T-helper 2 cell treated with Interferon-gamma antibody and Interleukin-4, amounts not matched to agents 5 μg/mL and 100 μg/mL, for 36 hours (primary cell): ENCODE results near the gene MALL.
"Not testable (repeated sequence)": the region's sequence is repeated elsewhere in the genome, so short reads cannot be mapped to it uniquely, and the experiment has no call there.

Experiments
- DNase-seq: peaks from one replicate; pipeline ENCODE4 v3.0.0; 2021; ENCODE audit warnings: low spot score
- H3K27ac Mint-ChIP-seq: one replicate; pipeline ENCODE4 v1.8.0; 2021; ENCODE audit warnings: mild to moderate bottlenecking, mixed read lengths
- H3K27me3 Mint-ChIP-seq: one replicate; pipeline ENCODE4 v1.8.0; 2021; ENCODE audit warnings: low read depth, mixed read lengths
- H3K36me3 Mint-ChIP-seq: one replicate; pipeline ENCODE4 v1.8.0; 2021; ENCODE audit warnings: low read depth, mixed read lengths
- H3K4me1 Mint-ChIP-seq: one replicate; pipeline ENCODE4 v1.8.0; 2021; ENCODE audit warnings: low read depth, mixed read lengths
- H3K4me3 Mint-ChIP-seq: one replicate; pipeline ENCODE4 v1.8.0; 2022; ENCODE audit warnings: mild to moderate bottlenecking, moderate library complexity, mixed read lengths
- H3K9me3 Mint-ChIP-seq: one replicate; pipeline ENCODE4 v1.8.0; 2021; ENCODE audit warnings: mixed read lengths

Gene MALL

GRCh38 chr2:110107092-110108079, 8.2 kb downstream of the MALL start:
- H3K9me3 Mint-ChIP-seq = peaks cover 5% of the 10 kb centered on the region
- peaks cover 10% of the 10 kb centered on the region for H3K4me1 Mint-ChIP-seq
- H3K4me3 Mint-ChIP-seq = no peak overlapping the region
- H3K36me3 Mint-ChIP-seq = no peaks in the 10 kb centered on the region
- H3K27me3 Mint-ChIP-seq = peaks cover 45% of the 10 kb centered on the region
- no peak overlapping the region for H3K27ac Mint-ChIP-seq
- DNase-seq = no peak

GRCh38 chr2:110106642-110107041, 9.0 kb downstream of the MALL start:
- H3K27ac Mint-ChIP-seq = no peak overlapping the region
- peaks cover 5% of the 10 kb centered on the region for H3K9me3 Mint-ChIP-seq
- H3K4me3 Mint-ChIP-seq = no peak overlapping the region
- DNase-seq = no peak
- H3K27me3 Mint-ChIP-seq = peaks cover 43% of the 10 kb centered on the region
- H3K36me3 Mint-ChIP-seq = no peaks in the 10 kb centered on the region
- H3K4me1 Mint-ChIP-seq = peaks cover 13% of the 10 kb centered on the region

- Mint-ChIP-seq H3K27ac (no peak overlapping the region), H3K36me3 (no peaks in the 10 kb centered on the region), H3K9me3 (peaks cover 5% of the 10 kb centered on the region), H3K4me1 (peaks cover 20% of the 10 kb centered on the region), H3K4me3 (no peak overlapping the region), H3K27me3 (peaks cover 37% of the 10 kb centered on the region)
- DNase-seq = no peak
Observed at GRCh38 chr2:110105608-110106467, 9.8 kb downstream of the MALL start.

GRCh38 chr2:110105183-110105582, 10.4 kb downstream of the MALL start:
- H3K9me3 Mint-ChIP-seq = peaks cover 2% of the 10 kb centered on the region
- DNase-seq = no peak
- peaks cover 32% of the 10 kb centered on the region for H3K27me3 Mint-ChIP-seq
- no peak overlapping the region for H3K4me3 Mint-ChIP-seq
- H3K4me1 Mint-ChIP-seq = peaks cover 19% of the 10 kb centered on the region
- no peaks in the 10 kb centered on the region for H3K36me3 Mint-ChIP-seq
- H3K27ac Mint-ChIP-seq = no peak overlapping the region

- no peak overlapping the region for H3K27ac Mint-ChIP-seq
- H3K4me3 Mint-ChIP-seq = no peak overlapping the region
- no peak for DNase-seq
- H3K27me3 Mint-ChIP-seq = peaks cover 26% of the 10 kb centered on the region
- peaks cover 12% of the 10 kb centered on the region for H3K4me1 Mint-ChIP-seq
- no peaks in the 10 kb centered on the region for H3K36me3 Mint-ChIP-seq
- H3K9me3 Mint-ChIP-seq = no peaks in the 10 kb centered on the region
Observed at GRCh38 chr2:110104025-110104771, 11.4 kb downstream of the MALL start.

- no peaks in the 10 kb centered on the region for H3K9me3 Mint-ChIP-seq
- no peak overlapping the region for H3K27ac Mint-ChIP-seq
Observed at GRCh38 chr2:110103061-110103961, 12.3 kb downstream of the MALL start.

GRCh38 chr2:110101901-110102803, 13.5 kb downstream of the MALL start:
- Mint-ChIP-seq H3K36me3 (no peaks in the 10 kb centered on the region), H3K4me1 (peaks cover 12% of the 10 kb centered on the region), H3K4me3 (no peak overlapping the region), H3K9me3 (no peaks in the 10 kb centered on the region), H3K27me3 (peaks cover 16% of the 10 kb centered on the region), H3K27ac (peak overlapping the region; percentile 21)
- DNase-seq = no peak

More at GRCh38 chr2:110103061-110103961, 12.3 kb downstream of the MALL start:
- Mint-ChIP-seq H3K4me1 (peaks cover 12% of the 10 kb centered on the region), H3K36me3 (no peaks in the 10 kb centered on the region), H3K27me3 (peaks cover 26% of the 10 kb centered on the region), H3K4me3 (no peak overlapping the region)
- no peak for DNase-seq

GRCh38 chr2:110101280-110101844, 14.3 kb downstream of the MALL start:
- no peak overlapping the region for H3K4me3 Mint-ChIP-seq
- H3K36me3 Mint-ChIP-seq = no peaks in the 10 kb centered on the region
- H3K27me3 Mint-ChIP-seq = peaks cover 12% of the 10 kb centered on the region
- peaks cover 12% of the 10 kb centered on the region for H3K4me1 Mint-ChIP-seq
- DNase-seq = no peak
- no peak overlapping the region for H3K27ac Mint-ChIP-seq
- H3K9me3 Mint-ChIP-seq = no peaks in the 10 kb centered on the region

- H3K27me3 Mint-ChIP-seq = peaks cover 10% of the 10 kb centered on the region
- H3K36me3 Mint-ChIP-seq, H3K27ac Mint-ChIP-seq, H3K9me3 Mint-ChIP-seq, DNase-seq, H3K4me3 Mint-ChIP-seq: not testable (repeated sequence)
- H3K4me1 Mint-ChIP-seq = peaks cover 12% of the 10 kb centered on the region
Observed at GRCh38 chr2:110100880-110101279, 14.7 kb downstream of the MALL start.

GRCh38 chr2:110100480-110100879, 15.1 kb downstream of the MALL start:
- H3K27ac Mint-ChIP-seq = no peak overlapping the region

GRCh38 chr2:110099471-110100225, 16.0 kb downstream of the MALL start:
- Mint-ChIP-seq H3K9me3 (no peaks in the 10 kb centered on the region), H3K27ac (no peak overlapping the region), H3K27me3 (peaks cover 8% of the 10 kb centered on the region)

More at GRCh38 chr2:110100480-110100879, 15.1 kb downstream of the MALL start:
- Mint-ChIP-seq H3K4me3 (no peak overlapping the region), H3K4me1 (peaks cover 12% of the 10 kb centered on the region), H3K36me3 (no peaks in the 10 kb centered on the region), H3K9me3 (no peaks in the 10 kb centered on the region), H3K27me3 (peaks cover 9% of the 10 kb centered on the region)
- DNase-seq = no peak

More at GRCh38 chr2:110099471-110100225, 16.0 kb downstream of the MALL start:
- DNase-seq = no peak
- no peaks in the 10 kb centered on the region for H3K36me3 Mint-ChIP-seq
- H3K4me1 Mint-ChIP-seq = peaks cover 12% of the 10 kb centered on the region
- H3K4me3 Mint-ChIP-seq = no peak overlapping the region
